Activated naive CD4-positive, alpha-beta T cell treated with anti-CD3 and anti-CD28 coated beads, Interleukin-2, amount 50 U/mL, for 16 hours (primary cell): ENCODE measurements around the gene ALPK1.

Experiments
- DNase-seq: peaks from one replicate; pipeline ENCODE4 v3.0.0-alpha.2; 2020

The ALPK1 gene

GRCh38 chr4:112329672-112330375, 32.7 kb downstream of the ALPK1 start:
- DNase-seq: no peak

GRCh38 chr4:112330921-112331320, 33.8 kb downstream of the ALPK1 start:
- DNase-seq: no peak

- DNase-seq: no peak
These were observed 35.2 kb downstream of the ALPK1 start for GRCh38 chr4:112332398-112332797.

GRCh38 chr4:112340023-112340422, 42.9 kb downstream of the ALPK1 start:
- DNase-seq: no peak

GRCh38 chr4:112341033-112341432, 43.9 kb downstream of the ALPK1 start:
- DNase-seq: no peak

GRCh38 chr4:112343330-112344080, 46.3 kb downstream of the ALPK1 start:
- DNase-seq: no peak

- DNase-seq: no peak
These were observed 51.5 kb downstream of the ALPK1 start for GRCh38 chr4:112348488-112349158.

GRCh38 chr4:112352736-112353135, 55.6 kb downstream of the ALPK1 start:
- DNase-seq: no peak

- DNase-seq: no peak
These were observed 58.5 kb downstream of the ALPK1 start for GRCh38 chr4:112355662-112356061.

GRCh38 chr4:112357453-112357852, 60.3 kb downstream of the ALPK1 start:
- DNase-seq: no peak

GRCh38 chr4:112357897-112358296, 60.7 kb downstream of the ALPK1 start:
- DNase-seq: no peak

GRCh38 chr4:112358415-112358814, 61.2 kb downstream of the ALPK1 start:
- no peak for DNase-seq

- DNase-seq: no peak
These were observed 62.0 kb downstream of the ALPK1 start for GRCh38 chr4:112358952-112359749.

GRCh38 chr4:112361181-112361791, 64.1 kb downstream of the ALPK1 start:
- no peak for DNase-seq

- DNase-seq: no peak
These were observed 73.3 kb downstream of the ALPK1 start for GRCh38 chr4:112370466-112370865.

- DNase-seq: no peak
These were observed 74.2 kb downstream of the ALPK1 start for GRCh38 chr4:112371361-112371760.

GRCh38 chr4:112374850-112375249, 77.7 kb downstream of the ALPK1 start:
- no peak for DNase-seq

- DNase-seq: no peak
These were observed 80.0 kb downstream of the ALPK1 start for GRCh38 chr4:112377171-112377570.

- DNase-seq: no peak
These were observed 80.5 kb downstream of the ALPK1 start for GRCh38 chr4:112377594-112378242.

GRCh38 chr4:112378243-112378620, 81.1 kb downstream of the ALPK1 start:
- DNase-seq: no peak

GRCh38 chr4:112378858-112379257, 81.7 kb downstream of the ALPK1 start:
- DNase-seq: no peak

- DNase-seq: no peak
These were observed 82.1 kb downstream of the ALPK1 start for GRCh38 chr4:112379306-112379705.
